ENCODE results near the gene SAMD13. TPM values are rescaled to one million over a fixed set of nuclear protein-coding genes. Genes with fewer than 3 reads are reported as not detected.

The SAMD13 gene
- total RNA-seq (1 to 10 TPM in 5 of 7 donors, under 1 TPM in 2; 0.72 to 2.8 (median 1.3) TPM), polyA plus RNA-seq (1 to 10 TPM in 2 of 3 donors, under 1 TPM in 1; 0.39 to 2.0 (median 1.7) TPM)
- long read RNA-seq, donor 1, partial matches to known transcripts, result 0 of 1 reads
- long read RNA-seq, donor 1, other reads (novel, unspliced or antisense), result 0 of 1 reads
- long read RNA-seq, donor 2, partial matches to known transcripts, result 0 of 2 reads
- long read RNA-seq, donor 2, other reads (novel, unspliced or antisense), result 0 of 2 reads

GRCh38 chr1:84301004-84301784 lies at the start of gene SAMD13:
Gene SAMD13, plus strand, starts transcription at chr1:84301708. Its CDS starts 1,527 bp downstream, at chr1:84303235.
- peak within 1 kb of the TSS; percentile 28 to 91 (median 80) for H3K27ac ChIP-seq
- H3K4me1 ChIP-seq, result peaks cover 4 to 70% (median 55%) of the 10 kb centered on the region in 6 donors
- H3K36me3 ChIP-seq, result no peaks in the 10 kb centered on the region
- peaks cover 0 to 13% (median 0%) of the 10 kb centered on the region in 7 donors for H3K27me3 ChIP-seq (replicated peaks in 1 of 7)
- H3K4me3 ChIP-seq, result peak within 1 kb of the TSS in 7 of 8 donors; percentile 4 to 57 (median 18)
- 18 to 31% (median 21%) methylated on average over 5 of the region's 5 CpGs for WGBS, 5 donors
- DNase-seq, result no peak
- intact Hi-C loops (cut with DNase I; ENCODE audit: low total_unique reads), result loop anchor here (10.0 kb wide), 1 partner anchor 146 kb away; no protein-coding TSS in a partner anchor
- peaks cover 0 to under 1% (median 0%) of the 10 kb centered on the region in 8 donors for H3K9me3 ChIP-seq
- no peak for TF ChIP-seq CTCF (IDR thresholded peaks at IDR 0.05 in 8 of 11, conservative IDR thresholded peaks at IDR 0.05 in 3 of 11)
- peak in 1 of 3 donors; percentile 45 for TF ChIP-seq POLR2AphosphoS5 (IDR thresholded peaks at IDR 0.05)

- Histone ChIP-seq H3K36me3 (no peaks in the 10 kb centered on the region), H3K9me3 (peaks cover 0 to 26% (median 22%) of the 10 kb centered on the region in 8 donors), H3K27ac (no peak overlapping the region), H3K27me3 (replicated peaks in 1 of 7) (no peaks in the 10 kb centered on the region), H3K4me3 (no peak overlapping the region), H3K4me1 (no peaks in the 10 kb centered on the region)
- no peak for TF ChIP-seq POLR2AphosphoS5 (IDR thresholded peaks at IDR 0.05)
- TF ChIP-seq POLR2A (IDR thresholded peaks at IDR 0.05), result no peak
- no peak for TF ChIP-seq CTCF (IDR thresholded peaks at IDR 0.05 in 8 of 11, conservative IDR thresholded peaks at IDR 0.05 in 3 of 11)
- intact Hi-C loops (cut with DNase I; ENCODE audit: low total_unique reads), result no loop called here
- WGBS, 5 donors, result 86 to 95% (median 90%) methylated on average over 2 of the region's 2 CpGs
- DNase-seq, result no peak
Measured at GRCh38 chr1:84253036-84253435, 48.5 kb upstream of the SAMD13 start.

GRCh38 chr1:84253891-84254290 lies 47.6 kb upstream of the SAMD13 start:
- no peaks in the 10 kb centered on the region for H3K36me3 ChIP-seq
- no peaks in the 10 kb centered on the region for H3K27me3 ChIP-seq (replicated peaks in 1 of 7)
- no peak for TF ChIP-seq CTCF (IDR thresholded peaks at IDR 0.05 in 8 of 11, conservative IDR thresholded peaks at IDR 0.05 in 3 of 11)
- no peak for TF ChIP-seq POLR2AphosphoS5 (IDR thresholded peaks at IDR 0.05)
- TF ChIP-seq POLR2A (IDR thresholded peaks at IDR 0.05), result no peak
- H3K4me1 ChIP-seq, result no peaks in the 10 kb centered on the region
- intact Hi-C loops (cut with DNase I; ENCODE audit: low total_unique reads), result no loop called here
- whole genome bisulfite sequencing, 5 donors, result 77 to 87% (median 79%) methylated on average over 4 of the region's 4 CpGs
- no peak overlapping the region for H3K27ac ChIP-seq
- H3K9me3 ChIP-seq, result peaks cover 0 to 26% (median 22%) of the 10 kb centered on the region in 8 donors
- DNase-seq, result no peak
- H3K4me3 ChIP-seq, result no peak overlapping the region

GRCh38 chr1:84254703-84255238 lies 46.7 kb upstream of the SAMD13 start:
- Histone ChIP-seq H3K27ac (no peak overlapping the region), H3K4me1 (no peaks in the 10 kb centered on the region), H3K9me3 (peaks cover 0 to 20% (median 19%) of the 10 kb centered on the region in 8 donors), H3K36me3 (no peaks in the 10 kb centered on the region), H3K4me3 (no peak overlapping the region), H3K27me3 (replicated peaks in 1 of 7) (no peaks in the 10 kb centered on the region)
- TF ChIP-seq POLR2A (IDR thresholded peaks at IDR 0.05) (no peak), CTCF (IDR thresholded peaks at IDR 0.05 in 8 of 11, conservative IDR thresholded peaks at IDR 0.05 in 3 of 11) (no peak), POLR2AphosphoS5 (IDR thresholded peaks at IDR 0.05) (no peak)
- no peak for DNase-seq
- intact Hi-C loops (cut with DNase I; ENCODE audit: low total_unique reads), result no loop called here
- 97 to 98% (median 98%) methylated on average over 2 of the region's 2 CpGs for WGBS, 5 donors

Measured in spleen (tissue), 13 donors.